ENCODE data around the gene SLC26A1.

The SLC26A1 gene, protein sequence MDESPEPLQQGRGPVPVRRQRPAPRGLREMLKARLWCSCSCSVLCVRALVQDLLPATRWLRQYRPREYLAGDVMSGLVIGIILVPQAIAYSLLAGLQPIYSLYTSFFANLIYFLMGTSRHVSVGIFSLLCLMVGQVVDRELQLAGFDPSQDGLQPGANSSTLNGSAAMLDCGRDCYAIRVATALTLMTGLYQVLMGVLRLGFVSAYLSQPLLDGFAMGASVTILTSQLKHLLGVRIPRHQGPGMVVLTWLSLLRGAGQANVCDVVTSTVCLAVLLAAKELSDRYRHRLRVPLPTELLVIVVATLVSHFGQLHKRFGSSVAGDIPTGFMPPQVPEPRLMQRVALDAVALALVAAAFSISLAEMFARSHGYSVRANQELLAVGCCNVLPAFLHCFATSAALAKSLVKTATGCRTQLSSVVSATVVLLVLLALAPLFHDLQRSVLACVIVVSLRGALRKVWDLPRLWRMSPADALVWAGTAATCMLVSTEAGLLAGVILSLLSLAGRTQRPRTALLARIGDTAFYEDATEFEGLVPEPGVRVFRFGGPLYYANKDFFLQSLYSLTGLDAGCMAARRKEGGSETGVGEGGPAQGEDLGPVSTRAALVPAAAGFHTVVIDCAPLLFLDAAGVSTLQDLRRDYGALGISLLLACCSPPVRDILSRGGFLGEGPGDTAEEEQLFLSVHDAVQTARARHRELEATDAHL

GRCh38 chr4:993111-994029 lies at the start of gene SLC26A1:
TSS of gene SLC26A1 (minus strand) at chr4:993404. CDS start at chr4:991703, 1,701 bp downstream.
- TF ChIP-seq, protein P1, sequence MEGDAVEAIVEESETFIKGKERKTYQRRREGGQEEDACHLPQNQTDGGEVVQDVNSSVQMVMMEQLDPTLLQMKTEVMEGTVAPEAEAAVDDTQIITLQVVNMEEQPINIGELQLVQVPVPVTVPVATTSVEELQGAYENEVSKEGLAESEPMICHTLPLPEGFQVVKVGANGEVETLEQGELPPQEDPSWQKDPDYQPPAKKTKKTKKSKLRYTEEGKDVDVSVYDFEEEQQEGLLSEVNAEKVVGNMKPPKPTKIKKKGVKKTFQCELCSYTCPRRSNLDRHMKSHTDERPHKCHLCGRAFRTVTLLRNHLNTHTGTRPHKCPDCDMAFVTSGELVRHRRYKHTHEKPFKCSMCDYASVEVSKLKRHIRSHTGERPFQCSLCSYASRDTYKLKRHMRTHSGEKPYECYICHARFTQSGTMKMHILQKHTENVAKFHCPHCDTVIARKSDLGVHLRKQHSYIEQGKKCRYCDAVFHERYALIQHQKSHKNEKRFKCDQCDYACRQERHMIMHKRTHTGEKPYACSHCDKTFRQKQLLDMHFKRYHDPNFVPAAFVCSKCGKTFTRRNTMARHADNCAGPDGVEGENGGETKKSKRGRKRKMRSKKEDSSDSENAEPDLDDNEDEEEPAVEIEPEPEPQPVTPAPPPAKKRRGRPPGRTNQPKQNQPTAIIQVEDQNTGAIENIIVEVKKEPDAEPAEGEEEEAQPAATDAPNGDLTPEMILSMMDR (conservative IDR thresholded peaks at IDR 0.05) = no peak
- peak within 1 kb of the TSS; percentile 96 for H3K27ac ChIP-seq

DNA sequence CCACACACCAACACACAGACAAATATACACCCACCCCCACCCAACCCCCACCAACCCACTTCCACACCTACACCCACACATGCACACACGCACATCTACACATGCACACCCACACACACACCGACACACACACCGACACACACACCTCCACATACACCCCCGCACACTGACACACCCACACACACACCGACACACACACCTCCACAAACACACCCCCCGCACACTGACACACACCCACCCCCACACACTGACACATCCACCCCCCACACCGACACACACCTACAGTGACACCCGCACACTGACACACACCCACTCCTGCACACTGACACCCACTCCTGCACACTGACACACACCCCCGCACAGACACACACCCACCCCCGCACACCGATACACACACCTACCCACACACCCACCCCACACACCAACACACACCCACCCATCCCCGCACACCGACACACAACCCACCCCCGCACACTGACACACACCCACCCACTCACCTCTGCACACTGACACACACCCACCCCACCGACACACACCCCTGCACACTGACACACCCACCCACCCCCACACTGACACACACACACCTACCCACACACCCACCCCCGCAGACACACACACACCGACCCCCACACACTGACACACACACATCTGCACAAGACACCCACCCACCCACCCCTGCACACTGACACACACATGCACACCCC lies 49.3 kb upstream of the SLC26A1 start:
- H3K27ac ChIP-seq = peak overlapping the region; percentile 69
- TF ChIP-seq, protein P1 (conservative IDR thresholded peaks at IDR 0.05) = no peak

GRCh38 chr4:1041936-1042330 lies 48.7 kb upstream of the SLC26A1 start:
- peak overlapping the region; percentile 69 for H3K27ac ChIP-seq
- TF ChIP-seq, protein P1 (conservative IDR thresholded peaks at IDR 0.05) = no peak

- TF ChIP-seq, protein P1 (conservative IDR thresholded peaks at IDR 0.05) = peak; percentile 5; the same call in 1 of the 2 replicates
- peak overlapping the region; percentile 69 for H3K27ac ChIP-seq
Observed at GRCh38 chr4:1041147-1041935, 48.1 kb upstream of the SLC26A1 start.

GRCh38 chr4:1040344-1041146 lies 47.3 kb upstream of the SLC26A1 start:
- TF ChIP-seq, protein P1 (conservative IDR thresholded peaks at IDR 0.05) = no peak
- peak overlapping the region; percentile 69 for H3K27ac ChIP-seq

Data from VCaP (cell line).